Endothelial cell of umbilical vein (primary cell): ENCODE results near the gene AUTS2. TPM values are rescaled to one million over a fixed set of nuclear protein-coding genes. Genes with fewer than 3 reads are reported as not detected.

Source experiments
- BruUV-seq: library from RNA; stranded (reverse); fragments of 400-500 nt; replicated peaks from 2 replicates; lab custom pipeline; 2021; lab: Mats Ljungman, UMichigan
- CTCF ChIA-PET: fragments of 300-600, 350-600 bp; sonication (Branson Sonifier 250); formaldehyde crosslinking; loops from one replicate; lab custom pipeline; 2021; ENCODE audit warnings: antibody characterized with exemption, inconsistent platforms; lab: Charles Lee
- POLR2A ChIA-PET: fragments of 300-600, 350-600 bp; sonication (Branson Sonifier 250); formaldehyde crosslinking; loops from one replicate; lab custom pipeline; 2021; ENCODE audit warnings: antibody characterized with exemption, inconsistent platforms; lab: Charles Lee
- DNase-seq: peaks from one replicate; pipeline ENCODE4 v3.0.0-alpha.2; 2011; ENCODE audit warnings: low read depth, low spot score
- FAIRE-seq: peaks from 2 replicates; lab custom pipeline; 2011; peaks lifted over from hg19 to GRCh38; lab: Jason Lieb, UNC
- H2AFZ ChIP-seq: 2 replicates; pipeline ENCODE4 v1.6.0; 2012; ENCODE audit warnings: low read depth, low read length, control low read depth, inconsistent platforms
- H3K27ac ChIP-seq: 2 replicates; pipeline ENCODE4 v1.5.1; 2011; ENCODE audit warnings: low read depth, mild to moderate bottlenecking, control low read depth, low read length, moderate library complexity; ENCODE audit not compliant: insufficient read depth
- H3K27me3 ChIP-seq, 2 experiments: 2 replicates each; pipeline versions ENCODE4 v1.6.0 to v1.6.1; 2011; ENCODE audit warnings: low read length in 2 of 2, mixed read lengths in 1 of 2; ENCODE audit not compliant: control insufficient read depth in 2 of 2, insufficient read depth in 2 of 2
- H3K36me3 ChIP-seq, 2 experiments: 2 replicates in 1 of 2; 3 replicates in 1 of 2; pipeline ENCODE4 v1.5.1; 2011; ENCODE audit warnings: low read length in 2 of 2, mild to moderate bottlenecking in 1 of 2, moderate library complexity in 1 of 2; ENCODE audit not compliant: control insufficient read depth in 2 of 2, insufficient read depth in 2 of 2; ENCODE audit errors: extremely low read depth in 1 of 2
- H3K4me1 ChIP-seq: 3 replicates; pipeline ENCODE4 v1.5.1; 2011; ENCODE audit warnings: mild to moderate bottlenecking, low read length; ENCODE audit not compliant: control insufficient read depth, insufficient read depth; ENCODE audit errors: extremely low read depth
- H3K4me2 ChIP-seq: 2 replicates; pipeline ENCODE4 v1.6.1; 2011; ENCODE audit warnings: low read length, control low read depth, mixed read lengths; ENCODE audit not compliant: insufficient read depth
- H3K4me3 ChIP-seq, 3 experiments: fragments of 200-600 bp in 1 of 3; sonication (generic), shearing (Covaris generic) in 1 of 3; replicated peaks in 1 of 3; 2 replicates each; pipeline ENCODE4 v1.5.1; 2011 to 2016; ENCODE audit warnings: control low read depth in 3 of 3, low read length in 3 of 3, mild to moderate bottlenecking in 2 of 3, inconsistent platforms in 1 of 3, low read depth in 1 of 3, moderate library complexity in 1 of 3; ENCODE audit not compliant: insufficient read depth in 1 of 3
- H3K79me2 ChIP-seq: 2 replicates; pipeline ENCODE4 v1.6.0; 2012; ENCODE audit warnings: low read length, inconsistent platforms; ENCODE audit not compliant: control insufficient read depth, insufficient read depth
- H3K9ac ChIP-seq: replicated peaks from 2 replicates; pipeline ENCODE3; 2011; ENCODE audit warnings: low read length, control low read depth; ENCODE audit not compliant: insufficient read depth; ENCODE audit errors: extremely low read depth
- H3K9me1 ChIP-seq: replicated peaks from 3 replicates; pipeline ENCODE4 v1.6.0; 2011; ENCODE audit warnings: mild to moderate bottlenecking, low read length; ENCODE audit not compliant: control insufficient read depth, insufficient read depth; ENCODE audit errors: extremely low read depth
- H3K9me3 ChIP-seq: replicated peaks from 2 replicates; pipeline ENCODE4 v1.5.1; 2012; ENCODE audit warnings: low read length, inconsistent platforms; ENCODE audit not compliant: control insufficient read depth, insufficient read depth
- H4K20me1 ChIP-seq: replicated peaks from 2 replicates; pipeline ENCODE3; 2011; ENCODE audit warnings: mild to moderate bottlenecking, low read length; ENCODE audit not compliant: control insufficient read depth, insufficient read depth; ENCODE audit errors: extremely low read depth
- EZH2 ChIP-seq: IDR thresholded peaks from 2 replicates; pipeline ENCODE4 v1.6.1; 2012; ENCODE audit warnings: borderline replicate concordance, low read depth, mild to moderate bottlenecking, moderate library complexity, low read length, inconsistent platforms; ENCODE audit not compliant: severe bottlenecking
- FOS ChIP-seq: IDR thresholded peaks from 2 replicates; pipeline ENCODE4 v1.6.1; 2011; ENCODE audit warnings: mild to moderate bottlenecking, low read length, moderate library complexity, borderline replicate concordance; ENCODE audit not compliant: insufficient read depth
- GATA2 ChIP-seq: IDR thresholded peaks from 2 replicates; pipeline ENCODE4 v1.7.0; 2011; ENCODE audit warnings: low read depth, mild to moderate bottlenecking, moderate library complexity, mixed read lengths, low read length; ENCODE audit not compliant: insufficient read length, insufficient read depth
- JUN ChIP-seq: IDR thresholded peaks from 2 replicates; pipeline ENCODE4 v1.6.1; 2011; ENCODE audit warnings: borderline replicate concordance, low read depth; ENCODE audit not compliant: insufficient read length, insufficient read depth
- MAX ChIP-seq: IDR thresholded peaks from 2 replicates; pipeline ENCODE4 v1.6.1; 2011; ENCODE audit not compliant: insufficient read depth, insufficient read length
- MYC ChIP-seq: IDR thresholded peaks from one replicate; pipeline ENCODE4 v1.6.1; 2011; ENCODE audit warnings: mild to moderate bottlenecking, low read depth, low read length
- POLR2A ChIP-seq: IDR thresholded peaks from 2 replicates; pipeline ENCODE4 v1.6.1; 2012; ENCODE audit warnings: low read depth, mild to moderate bottlenecking, control low read depth, low read length
- POLR2AphosphoS5 ChIP-seq: IDR thresholded peaks from 2 replicates; pipeline ENCODE4 v1.6.1; 2012; ENCODE audit warnings: low read depth, mild to moderate bottlenecking, control low read depth, low read length, moderate library complexity; ENCODE audit not compliant: insufficient read depth
- dilution Hi-C: fragments of 300-500 bp; cut with MboI; formaldehyde crosslinking; loops from one replicate; pipeline ENCODE4 v1.15.0; 2019; ENCODE audit warnings: low sequenced_read_pairs; ENCODE audit not compliant: extremely low pct_ligation_motif_present
- intact Hi-C: fragments of 100-400 bp; cut with micrococcal nuclease; formaldehyde crosslinking; loops from one replicate; pipeline ENCODE4 v1.10.0; 2022
- polyA plus RNA-seq, 4 experiments: library from polyadenylated mRNA; depleted of rRNA in 3 of 4; stranded (reverse) in 3 of 4; unstranded in 1 of 4; fragments of >200 nt; gene quantifications; 2 replicates each; pipeline versions ENCODE4 v1.2.1 to v1.2.3, GENCODE V29; 2011 to 2012; ENCODE audit warnings: missing spikeins in 1 of 4
- total RNA-seq: library from RNA; stranded (reverse); gene quantifications from 2 replicates; pipeline ENCODE4 v1.2.3, GENCODE V29; 2021
- TF ChIP-seq, protein P1 (sequence below), 2 donors: IDR thresholded peaks; 1 replicate in 1 of 2; 2 replicates in 1 of 2; pipeline ENCODE4 v1.5.1; 2011; ENCODE audit warnings: low read length in 2 of 2, mild to moderate bottlenecking in 2 of 2, moderate library complexity in 2 of 2, control low read depth in 1 of 2, inconsistent platforms in 1 of 2, low read depth in 1 of 2; ENCODE audit not compliant: insufficient read depth in 1 of 2; ENCODE audit errors: extremely low read depth in 1 of 2

Gene AUTS2
- total and polyA plus RNA-seq, 2 donors (not counting 3 experiments of a cell fraction or from before 2014, with no cell fraction given), result 0.59 to 8.0 TPM

DNA sequence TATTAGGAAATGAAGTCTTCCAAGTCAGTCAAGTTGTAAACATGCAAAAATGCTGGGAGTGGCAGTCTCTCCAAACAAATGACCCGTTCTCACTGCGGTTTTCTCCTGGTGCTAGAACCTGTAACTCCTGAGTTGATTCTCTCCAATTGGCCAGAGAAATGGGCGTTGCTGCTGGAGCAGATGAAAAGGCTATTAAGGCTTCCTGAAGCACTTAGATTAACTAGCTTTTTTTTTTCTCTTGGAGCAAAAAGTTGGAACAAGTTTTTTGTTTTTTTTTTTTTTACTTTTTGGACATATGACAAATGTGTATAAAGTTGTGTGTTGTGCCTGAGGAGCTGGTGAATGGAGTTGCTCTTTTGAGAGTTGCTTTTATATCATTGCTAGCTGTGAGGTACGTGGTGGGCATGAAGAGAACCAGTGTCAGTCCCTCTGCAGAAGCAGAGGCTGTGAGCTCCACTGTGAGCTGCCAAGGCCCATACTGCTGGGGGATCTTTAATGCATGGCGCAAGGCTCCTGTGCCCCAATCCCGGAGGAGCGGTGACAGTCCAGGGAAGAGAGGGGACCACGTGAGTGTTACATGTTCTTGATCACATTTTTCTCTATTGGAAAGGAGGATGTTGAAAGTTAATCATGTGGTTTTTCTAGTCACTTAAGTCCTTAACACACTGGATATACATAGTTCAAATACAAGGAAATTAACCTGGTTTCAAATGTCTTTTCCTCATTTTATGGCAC, 1140.0 kb downstream of the AUTS2 start:
- ChIA-PET CTCF (no interaction called here), POLR2A (no interaction called here)
- no peak for FAIRE-seq
- no peaks in the 10 kb centered on the region for H3K79me2 ChIP-seq
- no peak overlapping the region for H3K4me2 ChIP-seq
- no peak overlapping the region for H3K4me3 ChIP-seq
- no peaks in the 10 kb centered on the region for H3K36me3 ChIP-seq
- no peak overlapping the region for H2AFZ ChIP-seq
- dilution Hi-C loops (no loop called here), intact Hi-C loops (no loop called here)
- DNase-seq, result no peak
- BruUV-seq, result no TSS peak
- TF ChIP-seq, protein P1, sequence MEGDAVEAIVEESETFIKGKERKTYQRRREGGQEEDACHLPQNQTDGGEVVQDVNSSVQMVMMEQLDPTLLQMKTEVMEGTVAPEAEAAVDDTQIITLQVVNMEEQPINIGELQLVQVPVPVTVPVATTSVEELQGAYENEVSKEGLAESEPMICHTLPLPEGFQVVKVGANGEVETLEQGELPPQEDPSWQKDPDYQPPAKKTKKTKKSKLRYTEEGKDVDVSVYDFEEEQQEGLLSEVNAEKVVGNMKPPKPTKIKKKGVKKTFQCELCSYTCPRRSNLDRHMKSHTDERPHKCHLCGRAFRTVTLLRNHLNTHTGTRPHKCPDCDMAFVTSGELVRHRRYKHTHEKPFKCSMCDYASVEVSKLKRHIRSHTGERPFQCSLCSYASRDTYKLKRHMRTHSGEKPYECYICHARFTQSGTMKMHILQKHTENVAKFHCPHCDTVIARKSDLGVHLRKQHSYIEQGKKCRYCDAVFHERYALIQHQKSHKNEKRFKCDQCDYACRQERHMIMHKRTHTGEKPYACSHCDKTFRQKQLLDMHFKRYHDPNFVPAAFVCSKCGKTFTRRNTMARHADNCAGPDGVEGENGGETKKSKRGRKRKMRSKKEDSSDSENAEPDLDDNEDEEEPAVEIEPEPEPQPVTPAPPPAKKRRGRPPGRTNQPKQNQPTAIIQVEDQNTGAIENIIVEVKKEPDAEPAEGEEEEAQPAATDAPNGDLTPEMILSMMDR (IDR thresholded peaks at IDR 0.05; ENCODE audit: extremely low read depth in 1 of 2, insufficient read depth in 1 of 2, low read depth in 1 of 2, low read length in 2 of 2), result no peak
- TF ChIP-seq MYC (no peak), POLR2AphosphoS5 (no peak), FOS (no peak), JUN (no peak), EZH2 (no peak), GATA2 (no peak), MAX (no peak), POLR2A (no peak)
- H3K9me1 ChIP-seq, result no peaks in the 10 kb centered on the region
- H3K9me3 ChIP-seq, result no peaks in the 10 kb centered on the region
- H3K4me1 ChIP-seq, result no peaks in the 10 kb centered on the region
- no peak overlapping the region for H3K9ac ChIP-seq
- no peaks in the 10 kb centered on the region for H3K27me3 ChIP-seq
- H4K20me1 ChIP-seq, result no peaks in the 10 kb centered on the region
- H3K27ac ChIP-seq, result no peak overlapping the region
